NCI-H187 (cell line): ENCODE data around the gene FAM167B.

ENCODE experiments used
- DNase-seq, 2 experiments: peaks; one replicate each; lab custom pipeline; 2025; lab: John Stamatoyannopoulos, UW

The FAM167B gene

DNA sequence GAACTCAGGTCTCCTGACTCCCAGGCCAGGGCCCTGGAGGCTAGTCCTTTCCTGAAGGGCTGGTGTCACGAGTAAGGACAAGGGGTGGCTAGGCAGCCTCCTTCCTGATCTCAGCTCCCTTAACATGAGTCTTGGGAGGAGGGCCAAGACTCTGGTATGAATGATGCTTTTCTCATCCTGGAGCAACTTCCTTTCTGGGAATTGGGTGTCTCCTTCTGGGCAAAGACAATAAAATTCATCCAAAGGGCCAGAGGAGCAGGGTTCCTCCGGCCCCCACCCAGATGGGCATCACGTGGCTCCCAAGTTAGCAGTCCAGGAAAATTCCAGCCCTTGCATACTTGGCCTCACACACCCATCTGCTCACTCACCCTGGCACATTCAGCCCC is at the start of gene FAM167B:
Gene FAM167B, plus strand, starts transcription at position 335 of the 386 bp plus-strand sequence. CDS start 200 bp downstream, outside the sequence.
- no peak for DNase-seq

DNA sequence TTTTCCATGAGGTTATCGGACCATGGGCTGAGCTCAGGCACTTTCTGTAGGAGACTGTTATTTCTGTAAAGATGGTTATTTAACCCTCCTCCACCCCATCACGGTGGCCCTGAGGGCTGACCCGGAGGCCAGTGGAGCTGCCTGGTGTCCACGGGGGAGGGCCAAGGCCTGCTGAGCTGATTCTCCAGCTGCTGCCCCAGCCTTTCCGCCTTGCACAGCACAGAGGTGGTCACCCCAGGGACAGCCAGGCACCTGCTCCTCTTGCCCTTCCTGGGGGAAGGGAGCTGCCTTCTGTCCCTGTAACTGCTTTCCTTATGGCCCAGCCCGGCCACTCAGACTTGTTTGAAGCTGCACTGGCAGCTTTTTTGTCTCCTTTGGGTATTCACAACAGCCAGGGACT is 49.2 kb upstream of the FAM167B start:
- no peak for DNase-seq

DNA sequence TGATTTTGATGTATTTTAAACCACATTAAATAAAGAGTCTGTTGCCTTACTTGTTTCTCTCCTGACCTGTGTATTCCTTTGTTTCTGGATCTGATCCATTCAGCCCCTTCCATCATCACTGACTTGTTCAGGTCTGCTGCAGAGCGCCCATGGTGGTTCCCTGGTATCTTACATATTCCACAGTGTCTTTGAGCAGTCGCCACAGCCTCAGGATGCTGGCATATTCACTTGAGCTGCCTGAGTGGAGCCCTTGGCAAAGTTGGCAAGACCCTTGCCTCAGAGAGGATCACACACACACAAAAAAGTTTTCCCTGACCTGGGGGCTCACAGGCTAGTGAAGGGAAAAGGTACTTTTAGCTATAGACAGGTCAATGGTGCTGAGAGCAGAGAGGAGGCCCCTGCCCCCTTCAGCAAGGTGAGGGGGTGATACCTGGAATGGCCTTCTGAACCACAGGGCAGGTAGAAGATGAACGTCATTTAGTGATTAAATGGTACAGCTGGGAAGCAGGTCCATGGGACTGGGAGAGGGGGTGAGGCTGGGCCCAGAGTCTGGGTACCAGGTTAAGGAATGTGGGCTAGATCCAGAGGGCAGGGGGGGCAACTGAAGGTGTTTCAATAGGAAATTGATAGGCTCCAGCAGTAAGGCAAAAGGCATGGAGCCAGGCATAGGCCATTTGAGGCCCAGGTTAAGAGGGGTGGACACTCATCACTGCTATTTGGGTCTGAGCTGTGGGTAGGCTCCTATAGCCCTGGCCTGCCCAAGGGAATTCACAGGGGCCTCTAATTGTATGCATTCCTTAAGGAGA is 48.6 kb upstream of the FAM167B start:
- no peak for DNase-seq

DNA sequence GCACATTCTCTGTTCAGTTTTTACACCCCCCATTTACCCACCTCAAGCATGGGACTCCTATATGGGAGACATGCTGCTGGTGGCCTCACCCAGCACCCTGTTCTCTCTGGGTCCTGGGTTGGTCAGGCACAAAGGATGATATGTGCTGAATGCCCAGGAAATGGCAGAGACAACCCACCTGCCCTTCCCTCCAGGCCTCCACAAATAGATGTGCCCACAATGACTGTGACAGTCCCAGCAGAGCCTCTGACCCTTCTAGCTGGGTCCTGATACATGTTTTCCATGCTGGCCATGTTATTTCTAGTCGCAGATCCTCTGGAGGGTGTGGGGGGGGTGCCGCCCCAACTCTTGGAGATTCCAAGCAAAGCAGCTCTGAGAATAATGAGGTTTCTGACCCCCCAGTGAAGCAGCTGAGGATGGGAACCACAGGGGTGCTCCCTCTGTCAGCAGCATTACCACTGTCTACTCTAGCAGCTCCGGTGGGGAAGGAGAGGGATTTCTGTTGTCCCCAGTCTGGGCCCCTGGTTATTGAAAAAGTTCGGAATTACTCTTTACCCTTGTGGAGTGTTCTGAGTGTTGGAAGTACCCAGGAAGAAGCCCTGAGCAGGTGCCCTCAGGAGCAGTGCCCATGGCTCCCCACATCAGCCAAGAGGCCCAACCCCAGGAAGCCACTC is 47.8 kb upstream of the FAM167B start:
- DNase-seq, result no peak

DNA sequence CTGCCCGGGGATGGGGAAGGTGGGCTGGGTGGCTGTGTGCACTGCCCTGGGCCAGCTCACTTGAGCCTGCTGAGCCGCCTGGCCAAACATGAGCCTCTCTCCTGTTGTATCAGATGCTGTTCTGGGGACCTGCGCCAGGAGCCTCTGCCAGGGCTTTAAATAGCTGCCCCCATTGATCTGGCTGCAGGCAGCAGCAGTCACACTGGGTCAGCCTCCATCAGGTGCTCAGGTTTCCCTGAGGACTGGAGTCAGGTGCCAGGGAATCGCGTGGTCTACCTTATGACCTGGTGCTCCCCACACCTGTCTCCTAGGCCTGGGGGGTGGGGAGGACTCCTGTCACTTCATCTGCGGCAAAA is 47.3 kb upstream of the FAM167B start:
- DNase-seq, result no peak

DNA sequence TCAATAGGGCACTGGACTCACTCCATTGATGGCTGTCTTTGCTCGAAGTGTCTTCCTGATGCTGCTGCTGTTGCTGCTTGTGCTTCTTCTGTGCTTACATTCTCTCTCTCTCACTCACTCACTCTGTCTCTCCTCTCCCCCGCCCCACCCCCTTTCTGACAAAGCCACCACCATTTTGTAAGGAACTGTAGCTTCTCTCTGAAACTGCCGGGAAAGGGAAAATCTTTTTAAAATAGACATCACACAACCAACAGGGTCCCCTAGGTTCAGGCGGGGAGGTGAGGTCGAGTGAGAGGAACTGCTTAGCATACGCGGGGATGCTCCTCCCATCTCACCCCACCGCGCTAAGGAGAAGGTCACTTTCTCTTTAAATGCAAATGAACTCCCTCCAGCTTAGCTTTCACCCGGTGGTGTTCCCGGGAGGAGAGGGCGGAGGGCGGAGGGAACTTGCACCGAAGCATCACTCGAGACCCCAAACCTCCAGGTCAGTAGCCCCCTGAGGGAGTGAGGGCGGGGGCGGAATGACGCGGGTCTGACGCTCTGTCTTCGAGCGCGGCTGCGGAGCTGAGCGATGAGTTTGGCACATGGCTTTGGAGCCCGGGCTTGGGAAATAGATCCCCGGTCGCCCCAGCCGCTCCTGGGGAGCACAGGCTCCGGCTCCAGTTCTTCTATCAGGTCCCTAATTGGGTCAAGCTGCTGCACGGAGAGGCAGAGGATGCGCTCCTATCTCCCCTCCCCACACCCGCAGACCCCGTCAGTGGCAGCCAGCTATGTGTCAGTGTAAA is 46.6 kb upstream of the FAM167B start, which contains the start of gene CCDC28B:
Gene CCDC28B, plus strand, starts transcription at position 370 of the 785 bp plus-strand sequence. CDS start 1,341 bp downstream, outside the sequence.
- DNase-seq, result peak; percentile 38 to 65

DNA sequence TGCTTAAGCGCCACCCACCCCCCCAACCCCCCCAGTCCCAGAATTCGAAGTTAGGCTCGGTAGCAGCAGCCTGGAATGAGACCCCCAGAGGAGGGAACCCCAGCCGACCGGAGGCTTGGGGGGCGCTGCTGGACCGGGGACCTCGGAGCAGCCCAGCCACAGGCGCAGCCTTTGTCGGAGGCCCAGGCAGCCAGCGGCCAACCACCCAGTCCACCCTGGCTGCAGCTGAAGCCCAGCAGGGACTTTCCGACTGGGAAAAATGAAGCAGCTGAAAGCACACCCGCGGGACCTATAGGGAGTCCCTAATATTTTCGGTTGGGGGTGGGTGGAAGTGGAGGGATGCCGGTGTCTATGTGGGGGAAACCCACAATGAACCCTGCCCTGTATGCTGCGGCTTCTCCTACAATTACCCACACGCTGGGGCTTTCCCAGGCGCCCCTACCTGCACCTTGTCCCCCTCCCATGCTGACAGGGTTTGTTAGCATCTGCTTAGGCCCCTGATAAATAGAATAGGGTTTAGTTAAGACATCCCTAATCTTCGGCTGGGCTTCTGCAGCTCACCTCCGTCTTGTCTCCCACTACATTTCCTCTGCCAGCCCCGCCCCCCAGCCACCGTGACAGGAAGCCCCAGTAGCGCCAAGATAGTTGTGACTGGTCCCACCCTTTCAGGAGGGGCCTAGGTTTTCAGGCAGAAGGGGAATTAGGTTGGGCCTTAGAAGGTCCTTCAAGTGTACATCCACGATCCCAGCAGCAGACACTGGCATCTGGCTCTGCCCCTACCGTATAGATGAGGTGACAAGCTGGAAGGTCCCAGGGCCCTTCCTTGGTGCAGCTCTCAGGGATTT is 45.8 kb upstream of the FAM167B start:
- no peak for DNase-seq

DNA sequence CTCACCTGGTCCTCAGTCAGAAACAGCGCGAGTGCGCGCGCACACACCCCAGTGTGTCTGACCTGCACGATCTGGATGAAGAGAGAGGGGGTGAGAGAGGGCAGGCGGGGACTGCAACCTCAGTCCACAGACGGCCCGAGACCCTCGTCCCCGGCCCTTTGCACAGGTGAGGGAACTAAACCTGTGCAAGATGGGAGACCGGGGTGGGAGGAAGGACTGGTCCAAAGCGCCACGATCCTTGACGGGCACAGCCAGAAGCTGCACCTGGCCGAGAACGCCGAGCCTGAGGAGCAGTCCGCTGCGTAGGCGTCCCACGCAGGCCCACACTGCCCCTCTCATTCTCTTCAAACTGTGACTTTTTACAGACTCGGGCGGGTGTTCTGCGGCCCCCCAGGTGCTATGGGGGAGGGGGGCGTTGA is 42.1 kb upstream of the FAM167B start:
- no peak for DNase-seq

DNA sequence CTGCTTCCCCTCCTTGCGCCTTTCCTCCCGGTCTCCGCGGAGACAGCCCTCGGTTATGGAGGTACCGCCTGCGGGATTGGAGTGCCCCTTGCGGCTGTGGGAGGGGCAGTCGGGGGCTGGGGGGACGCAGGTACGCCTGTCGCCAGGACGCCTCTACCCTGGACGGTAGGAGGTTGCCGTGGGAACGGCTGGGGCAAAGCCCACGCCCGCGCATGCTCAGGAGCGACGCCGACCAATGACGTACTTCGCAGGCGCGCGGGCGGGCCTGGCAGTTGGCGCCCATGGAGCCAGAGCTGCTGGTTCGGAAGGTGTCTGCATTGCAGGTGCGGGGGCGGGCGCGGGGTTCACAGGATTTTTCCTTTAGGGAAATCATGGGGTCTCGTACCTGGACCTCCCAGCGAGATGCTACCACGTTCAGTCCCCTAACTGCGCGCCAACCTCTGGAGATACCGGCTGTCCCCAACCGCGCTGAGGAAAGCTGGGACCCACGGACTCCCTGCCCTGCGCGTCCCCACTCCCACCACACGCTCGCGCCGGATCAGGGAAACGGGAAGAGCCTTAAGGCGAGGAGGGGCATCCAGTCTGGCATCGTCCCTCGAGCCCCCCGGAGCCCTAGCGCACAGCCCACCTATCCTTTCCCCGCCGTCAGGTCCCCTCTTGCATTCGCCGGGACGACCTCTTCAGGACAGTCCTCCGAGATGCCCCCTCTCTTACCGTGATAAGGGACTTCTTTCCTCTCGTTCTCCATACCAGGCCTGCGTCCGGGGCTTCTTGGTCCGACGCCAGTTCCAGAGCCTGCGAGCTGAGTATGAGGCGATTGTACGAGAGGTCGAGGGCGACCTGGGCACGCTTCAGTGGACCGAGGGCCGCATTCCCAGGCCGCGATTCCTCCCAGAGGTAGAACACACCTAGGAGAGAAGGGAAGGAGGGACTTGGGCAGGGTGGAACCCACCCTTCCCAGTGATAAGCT is 41.3 kb upstream of the FAM167B start, which contains the start of gene IQCC:
Gene IQCC, plus strand, starts transcription at position 271 of the 970 bp plus-strand sequence. Its CDS starts 11 bp downstream, at position 282.
- peak; percentile 74 to 81 for DNase-seq

DNA sequence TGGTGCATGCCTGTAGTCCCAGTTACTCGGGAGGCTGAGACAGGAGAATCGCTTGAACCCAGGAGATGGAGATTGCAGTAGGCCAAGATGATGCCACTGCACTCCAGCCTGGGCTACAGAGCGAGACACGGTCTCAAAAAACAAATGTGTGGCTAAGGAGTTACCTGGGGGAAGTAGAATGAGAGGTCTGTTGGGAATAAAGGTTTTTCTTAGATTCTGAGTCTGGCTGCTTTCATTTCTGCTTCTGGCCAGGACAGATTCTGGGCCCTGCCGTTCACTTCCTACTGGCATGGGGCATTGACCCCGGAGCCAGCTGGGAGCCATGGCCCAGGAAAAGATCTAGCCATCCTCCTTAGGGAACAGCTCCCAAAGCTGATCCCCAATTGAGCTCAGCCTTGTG is 38.6 kb upstream of the FAM167B start:
- no peak for DNase-seq

DNA sequence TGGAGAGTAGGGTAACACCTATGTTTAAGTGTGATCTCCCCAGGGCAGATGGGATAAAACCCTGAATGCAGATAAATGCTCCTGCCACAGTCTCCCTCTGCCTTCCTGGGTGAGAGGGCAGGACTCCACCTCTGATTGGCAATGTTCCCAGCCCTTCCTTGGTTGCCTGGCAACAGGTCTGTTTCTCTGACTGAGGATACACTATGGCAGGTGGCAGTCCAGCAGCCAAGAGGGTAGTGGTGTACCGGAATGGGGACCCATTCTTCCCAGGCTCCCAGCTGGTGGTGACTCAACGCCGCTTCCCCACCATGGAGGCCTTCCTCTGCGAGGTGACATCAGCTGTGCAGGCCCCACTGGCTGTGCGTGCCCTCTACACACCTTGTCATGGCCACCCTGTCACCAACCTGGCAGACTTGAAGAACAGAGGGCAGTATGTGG is 38.1 kb upstream of the FAM167B start, which contains the start of gene DCDC2B:
Gene DCDC2B, plus strand, starts transcription at position 199 of the 438 bp plus-strand sequence. Its CDS starts 5 bp downstream, at position 204.
- DNase-seq, result peak; percentile 76 to 81

DNA sequence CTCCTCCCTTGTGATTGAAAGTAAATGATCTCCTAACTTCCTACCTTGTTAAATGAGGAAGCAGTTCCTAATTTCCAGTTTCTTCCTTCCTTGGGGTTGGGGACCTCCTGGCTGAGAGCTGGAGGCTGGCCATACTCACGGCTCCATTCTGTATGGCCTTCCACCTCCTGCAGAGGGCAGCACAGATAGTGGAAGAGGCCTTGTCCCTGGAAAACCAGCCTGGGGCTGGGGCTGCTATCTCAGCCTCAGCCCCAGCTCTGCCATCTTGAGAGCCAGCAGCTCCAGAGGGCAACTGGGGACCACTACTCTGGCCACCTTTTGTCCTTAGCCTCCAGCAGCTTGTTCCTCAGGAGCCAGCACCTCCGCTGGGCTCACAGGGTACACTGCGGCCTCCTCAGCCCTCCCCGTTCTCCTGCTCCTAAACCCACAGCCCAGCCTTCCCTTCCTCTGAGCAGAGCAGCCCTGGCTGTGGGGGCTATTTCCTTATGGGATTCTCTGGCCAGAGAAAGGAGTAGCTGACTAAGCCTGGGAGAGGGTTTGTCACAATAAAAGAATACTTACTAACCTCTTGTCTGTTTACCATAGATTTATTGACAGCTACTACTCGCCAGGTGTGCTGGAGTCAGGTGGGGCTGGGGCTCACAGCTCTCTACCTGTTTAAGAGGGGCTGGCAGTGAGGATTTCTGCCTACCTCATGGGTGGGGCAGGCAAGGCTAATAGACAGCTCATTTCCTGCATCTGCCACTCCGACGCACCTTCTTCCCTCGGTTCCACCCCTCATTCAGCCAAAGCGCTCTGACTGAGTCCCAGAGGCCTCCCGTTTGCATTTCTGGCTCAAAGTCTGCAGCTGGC is 31.2 kb upstream of the FAM167B start:
- peak; percentile 56 to 64 for DNase-seq

DNA sequence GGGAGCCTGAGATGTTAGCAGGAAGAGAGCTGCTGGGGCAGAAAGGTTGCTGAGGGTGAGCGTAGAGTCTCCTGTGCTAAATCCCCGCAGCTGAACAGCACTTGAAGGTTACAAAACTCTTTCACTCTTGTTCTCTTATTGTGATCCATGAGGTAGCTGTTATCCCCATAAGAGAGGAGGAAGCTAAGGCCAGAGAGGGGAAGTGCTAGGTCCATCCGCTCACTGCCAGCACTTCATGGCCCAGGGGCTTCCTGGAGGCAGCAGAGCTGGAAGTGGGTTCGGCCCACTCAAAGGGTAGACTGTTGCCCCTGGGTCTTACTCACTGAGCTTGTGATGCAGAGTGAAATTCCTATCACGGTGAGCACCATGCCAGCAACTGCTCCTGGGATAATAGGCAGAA is 30.5 kb upstream of the FAM167B start:
- DNase-seq, result no peak

DNA sequence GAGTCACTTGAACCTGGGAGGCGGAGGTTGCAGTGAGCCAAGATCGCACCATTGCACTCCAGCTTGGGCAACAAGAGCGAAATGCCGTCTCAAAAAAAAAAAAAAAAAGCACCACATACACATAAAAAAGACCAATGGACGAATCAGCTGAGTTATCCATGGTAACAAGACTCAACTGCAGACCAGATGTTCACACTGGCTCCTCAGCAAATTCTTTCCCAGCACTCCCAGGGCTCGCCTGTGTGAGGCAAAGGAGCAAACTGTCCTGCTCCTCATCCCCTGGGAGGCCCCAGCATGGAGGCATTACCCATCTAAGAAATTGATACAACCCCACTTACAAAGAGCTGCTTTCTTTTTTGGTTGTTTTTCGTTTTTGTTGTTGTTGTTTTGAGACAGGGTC is 28.0 kb upstream of the FAM167B start:
- no peak for DNase-seq

DNA sequence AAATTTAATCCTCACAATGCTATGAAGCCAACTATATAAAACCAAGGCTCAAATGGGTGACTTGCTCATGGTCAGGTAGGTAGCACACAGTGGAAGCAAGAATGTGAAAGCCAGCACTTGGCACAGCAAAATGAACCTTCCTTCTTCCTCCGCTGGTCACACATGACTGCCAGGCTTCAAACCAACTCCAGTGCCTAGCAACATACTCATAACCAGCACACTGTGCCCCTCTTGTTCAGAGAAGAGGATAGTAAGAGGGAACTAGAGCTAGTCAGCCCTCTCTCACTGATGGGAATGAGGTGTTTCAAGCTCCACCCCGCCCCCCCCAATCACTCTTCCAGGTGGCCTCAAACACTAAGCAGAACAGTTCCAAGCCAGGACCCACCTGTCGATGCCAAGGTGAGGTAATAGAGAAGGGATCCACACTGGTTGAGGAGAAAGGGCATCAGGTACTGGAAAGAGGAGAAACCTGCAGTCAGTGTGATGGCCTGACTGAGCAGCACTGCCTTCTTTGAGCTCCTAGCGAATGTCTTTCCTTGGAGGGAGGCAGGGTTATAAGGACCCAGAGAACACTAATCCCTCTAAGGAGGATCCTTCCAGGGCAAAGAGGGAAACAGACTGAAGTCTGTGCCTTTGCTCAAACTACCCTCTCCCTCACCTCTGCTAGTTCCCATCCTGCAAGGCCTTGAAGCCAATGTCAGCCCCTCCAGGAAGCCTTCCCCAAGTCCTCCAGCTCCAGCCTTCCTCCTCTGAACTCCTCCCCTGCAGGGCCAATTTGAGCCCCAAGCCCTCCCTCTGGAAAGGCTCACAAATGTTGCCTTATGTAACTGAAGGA is 26.1 kb upstream of the FAM167B start:
- no peak for DNase-seq

DNA sequence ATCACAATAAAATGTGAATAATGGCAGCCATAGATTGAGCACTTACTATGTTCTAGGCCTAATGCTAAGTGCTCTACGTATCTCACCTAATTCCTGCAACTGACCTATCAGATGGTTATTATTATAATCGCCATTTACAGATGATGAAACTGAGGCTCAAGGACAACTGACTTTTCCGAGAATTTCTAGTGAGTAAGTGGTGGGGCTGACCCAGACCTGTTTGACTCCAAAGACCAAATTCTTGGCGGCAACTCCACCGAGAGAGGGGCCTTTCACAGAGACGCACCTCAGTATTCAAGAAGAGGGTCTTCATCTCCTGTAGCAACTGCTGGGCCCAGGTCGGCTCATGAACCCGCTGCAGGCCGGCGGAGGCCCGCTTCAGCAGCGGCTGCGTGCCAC is 25.4 kb upstream of the FAM167B start:
- no peak for DNase-seq

DNA sequence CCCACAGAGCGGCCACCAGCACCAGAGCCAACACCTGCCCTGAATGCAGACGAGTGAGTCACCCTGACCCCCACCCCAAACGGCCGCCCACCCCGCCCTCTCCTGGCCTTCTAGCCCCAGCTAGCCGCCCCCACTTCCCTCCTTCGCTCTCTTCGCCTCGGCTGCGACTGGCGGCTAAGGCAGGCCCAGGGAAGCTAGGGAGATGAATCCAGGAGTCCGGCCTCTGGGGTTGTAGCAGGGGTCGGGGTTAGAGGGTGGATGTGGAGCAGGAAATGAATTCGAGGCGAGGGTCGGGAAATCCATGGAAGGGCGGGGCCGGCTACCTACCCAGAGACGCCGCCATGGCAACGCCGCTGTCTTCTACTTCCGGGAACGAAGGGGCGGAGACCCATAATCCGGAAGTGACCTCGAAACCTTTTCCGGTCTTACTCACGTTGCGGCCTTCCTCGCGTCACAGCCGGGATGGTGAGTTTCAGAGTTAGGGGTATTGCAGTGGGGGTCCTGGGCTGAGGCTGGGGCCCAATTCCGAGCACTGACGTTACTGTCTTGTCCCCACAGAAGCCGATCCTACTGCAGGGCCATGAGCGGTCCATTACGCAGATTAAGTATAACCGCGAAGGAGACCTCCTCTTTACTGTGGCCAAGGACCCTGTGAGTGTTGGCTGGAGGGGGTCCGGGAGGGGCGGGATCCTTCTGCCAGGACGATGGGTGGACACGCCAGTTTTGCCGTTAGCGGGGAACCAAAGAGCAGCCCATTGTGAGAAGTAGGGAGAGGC is 24.9 kb upstream of the FAM167B start, which contains the start of the genes EIF3I and TMEM234:
Gene EIF3I, plus strand, starts transcription at position 428 of the 776 bp plus-strand sequence. Its CDS starts 35 bp downstream, at position 463.
Gene TMEM234, minus strand, starts transcription at position 374 of the 776 bp plus-strand sequence. Its CDS starts 31 bp downstream, at position 343.
- DNase-seq, result peak; percentile 48 to 85
